GM19455 (cell line): ENCODE results near the gene SRPK1.

Experiments
- ATAC-seq: cut with Tn5 transposase; IDR thresholded peaks from one replicate; pipeline ENCODE4 v1.9.1; 2021; ENCODE audit not compliant: unreplicated experiment

SRPK1 gene

GRCh38 chr6:35829306-35829705, 91.6 kb downstream of the SRPK1 start:
- ATAC-seq: no peak

GRCh38 chr6:35824552-35825192, 96.2 kb downstream of the SRPK1 start:
- ATAC-seq: no peak

- ATAC-seq: no peak
These were observed 97.3 kb downstream of the SRPK1 start for GRCh38 chr6:35823601-35824000.

- no peak for ATAC-seq
These were observed 103.4 kb downstream of the SRPK1 start for GRCh38 chr6:35817515-35817914.

- ATAC-seq: no peak
These were observed 109.3 kb downstream of the SRPK1 start for GRCh38 chr6:35811699-35811995.

GRCh38 chr6:35810971-35811698, 109.8 kb downstream of the SRPK1 start:
- ATAC-seq: no peak

GRCh38 chr6:35809809-35810208, 111.1 kb downstream of the SRPK1 start:
- no peak for ATAC-seq

- ATAC-seq: no peak
These were observed 112.2 kb downstream of the SRPK1 start for GRCh38 chr6:35808688-35809087.

GRCh38 chr6:35804996-35805736, 115.7 kb downstream of the SRPK1 start, which contains the start of gene LHFPL5:
Gene LHFPL5 (plus strand): TSS chr6:35805352. CDS start chr6:35805671, 319 bp downstream.
- ATAC-seq: no peak

GRCh38 chr6:35801148-35801547, 119.8 kb downstream of the SRPK1 start:
- ATAC-seq: no peak

GRCh38 chr6:35798706-35799105, 122.2 kb downstream of the SRPK1 start:
- ATAC-seq: no peak

GRCh38 chr6:35797837-35798526, 122.9 kb downstream of the SRPK1 start:
- ATAC-seq: no peak

GRCh38 chr6:35796236-35796635, 124.7 kb downstream of the SRPK1 start:
- no peak for ATAC-seq

GRCh38 chr6:35795453-35796071, 125.3 kb downstream of the SRPK1 start:
- no peak for ATAC-seq

- ATAC-seq: no peak
These were observed 126.1 kb downstream of the SRPK1 start for GRCh38 chr6:35794536-35795452.

GRCh38 chr6:35790683-35791082, 130.2 kb downstream of the SRPK1 start:
- no peak for ATAC-seq

GRCh38 chr6:35788423-35788982, 132.4 kb downstream of the SRPK1 start:
- ATAC-seq: no peak

- ATAC-seq: no peak
These were observed 133.4 kb downstream of the SRPK1 start for GRCh38 chr6:35787266-35788218.

- no peak for ATAC-seq
These were observed 134.1 kb downstream of the SRPK1 start for GRCh38 chr6:35786810-35787209.
